ENCODE measurements around the gene KPNA1. TPM values are rescaled to one million over a fixed set of nuclear protein-coding genes. Genes with fewer than 3 reads are reported as not detected.

KPNA1 gene
- total RNA-seq, 1 donor from 2014 or later, result 58.8 TPM

DNA sequence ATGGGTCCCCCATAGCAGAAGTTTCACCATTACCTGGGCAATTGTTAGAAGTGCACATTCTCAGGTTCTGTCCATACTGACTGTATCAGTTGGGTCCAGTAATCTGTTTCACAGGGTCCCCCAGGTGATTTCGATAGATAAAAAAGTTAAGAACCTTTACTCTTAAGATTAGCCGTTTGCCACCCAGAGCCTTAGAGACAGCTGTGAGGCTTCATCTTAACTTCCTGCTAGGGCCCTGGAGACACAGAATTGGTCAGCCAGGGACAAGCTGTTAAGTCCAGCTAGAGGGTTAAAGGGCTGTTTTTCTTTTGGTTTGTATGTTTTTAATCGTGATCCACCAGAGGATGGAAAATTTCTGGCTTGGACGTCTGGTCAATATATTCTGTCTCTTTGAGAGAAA, 124.1 kb downstream of the KPNA1 start:
- intact Hi-C loops (cut with micrococcal nuclease), result loop anchor here (10.0 kb wide), 1 partner anchor 634 kb away; the partner anchor contains the start of gene SEMA5B

DNA sequence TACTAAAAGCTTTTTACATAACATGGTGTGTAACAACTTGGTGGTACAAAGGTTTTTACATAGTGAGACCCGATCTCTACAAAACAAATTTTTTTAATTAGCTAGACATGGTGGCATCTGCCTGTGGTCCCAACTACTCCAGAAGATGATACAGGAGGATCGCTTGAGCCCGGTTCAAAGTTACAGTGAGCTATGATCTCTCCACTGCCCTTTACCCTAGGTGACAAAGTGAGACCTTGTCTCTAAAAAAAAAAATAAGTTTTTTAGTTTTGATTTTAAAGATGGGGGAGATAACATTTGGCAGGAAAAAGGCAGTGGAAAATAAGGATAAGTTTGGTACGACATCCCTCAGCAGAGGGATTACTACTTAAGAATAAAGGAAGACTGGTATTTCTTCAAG, 124.8 kb downstream of the KPNA1 start:
- intact Hi-C loops (cut with micrococcal nuclease), result loop anchor here (10.0 kb wide), 2 partner anchors 405 to 635 kb away; partner anchors contain the start of genes HSPBAP1, SEMA5B and SLC49A4

DNA sequence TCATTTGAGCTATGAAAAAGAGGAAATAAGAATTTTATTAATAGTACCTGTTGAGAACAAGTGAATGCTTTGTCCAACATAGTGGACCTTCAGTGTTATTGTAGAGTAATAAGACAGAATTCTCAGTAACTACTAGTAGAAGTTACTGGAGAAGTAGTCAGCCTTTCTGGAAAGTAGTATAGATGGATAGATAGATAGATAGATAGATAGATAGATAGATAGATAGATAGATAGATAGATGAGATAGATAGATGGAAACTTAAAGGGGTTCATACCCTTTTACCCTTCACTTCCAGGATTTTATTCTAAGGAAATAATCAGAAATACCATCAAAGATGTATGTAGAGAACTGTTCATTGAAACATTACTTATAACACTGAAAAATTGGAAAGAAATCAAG, 125.5 kb downstream of the KPNA1 start:
- intact Hi-C loops (cut with micrococcal nuclease), result loop anchor here (10.0 kb wide), 1 partner anchor 406 kb away; the partner anchor contains the start of genes HSPBAP1 and SLC49A4

DNA sequence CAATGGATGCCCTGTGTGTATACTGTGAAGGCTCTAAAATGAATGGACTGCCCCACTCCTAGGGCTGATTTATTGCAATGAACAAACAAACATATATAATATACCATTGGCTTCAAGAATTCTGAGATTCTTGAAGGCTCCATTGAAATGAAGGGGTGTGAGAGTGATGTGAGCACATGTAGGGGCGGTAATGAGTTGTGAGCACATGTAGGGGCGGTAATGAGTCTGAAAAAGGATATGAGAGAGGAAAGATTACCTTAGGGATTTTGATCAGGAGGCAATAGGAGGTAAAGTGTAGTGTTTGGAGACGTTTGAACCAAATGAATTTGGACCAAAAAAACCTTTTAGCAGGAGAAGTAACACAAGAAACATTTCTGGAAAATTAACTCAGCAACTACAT, 127.0 kb downstream of the KPNA1 start:
- intact Hi-C loops (cut with micrococcal nuclease), result loop anchor here (10.0 kb wide), 1 partner anchor 407 kb away; the partner anchor contains the start of genes HSPBAP1 and SLC49A4

DNA sequence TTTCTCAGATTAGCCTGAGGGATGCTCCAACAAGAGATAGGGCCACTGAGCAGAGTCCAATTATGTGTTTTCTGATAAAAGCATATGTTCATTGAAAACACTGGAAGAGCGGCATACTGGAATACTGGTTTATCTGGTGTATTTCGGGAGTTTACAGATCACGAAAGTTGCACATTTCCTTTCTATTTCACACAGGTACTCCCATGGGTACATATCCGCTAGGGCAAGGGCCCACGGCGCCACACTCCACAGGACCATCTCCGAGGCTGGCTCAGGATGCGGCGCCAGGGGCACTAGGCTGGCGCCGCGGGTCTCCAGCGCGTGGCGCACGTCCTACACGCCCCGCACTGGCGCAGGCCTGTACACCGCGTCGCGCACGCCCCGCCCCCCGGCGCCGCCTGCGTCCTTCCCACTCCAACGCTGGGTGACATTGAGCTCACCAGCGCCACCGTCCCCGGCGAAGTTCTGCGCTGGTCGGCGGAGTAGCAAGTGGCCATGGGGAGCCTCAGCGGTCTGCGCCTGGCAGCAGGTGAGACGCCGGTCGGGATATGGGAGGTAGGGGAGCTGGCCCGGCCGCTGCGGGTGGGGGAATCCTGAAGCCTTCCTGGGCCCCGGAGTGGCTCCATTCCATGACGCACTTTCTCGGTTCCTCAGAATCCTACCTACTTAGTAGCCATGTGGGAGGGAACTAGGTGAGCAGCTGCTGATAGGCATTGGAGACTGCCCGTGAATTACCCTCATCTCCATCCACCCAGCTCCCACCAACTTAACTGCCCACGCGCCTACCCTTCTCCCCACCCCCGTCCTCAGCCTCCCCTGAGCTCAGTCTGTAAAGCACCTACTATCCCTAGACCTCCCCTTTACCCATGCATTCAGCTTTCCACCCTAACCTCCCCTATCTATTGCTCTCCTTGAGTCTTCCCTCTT, 130.7 kb downstream of the KPNA1 start, which contains the start of gene FAM162A:
Gene FAM162A (plus strand): TSS at position 412 of the 927 bp plus-strand sequence. CDS start 84 bp downstream, at position 496.
- intact Hi-C loops (cut with micrococcal nuclease), result loop anchor here (1.0 to 10.0 kb wide), 12 partner anchors 32 to 1642 kb away; partner anchors contain the start of genes DTX3L, EAF2, GOLGB1 and GTF2E1

DNA sequence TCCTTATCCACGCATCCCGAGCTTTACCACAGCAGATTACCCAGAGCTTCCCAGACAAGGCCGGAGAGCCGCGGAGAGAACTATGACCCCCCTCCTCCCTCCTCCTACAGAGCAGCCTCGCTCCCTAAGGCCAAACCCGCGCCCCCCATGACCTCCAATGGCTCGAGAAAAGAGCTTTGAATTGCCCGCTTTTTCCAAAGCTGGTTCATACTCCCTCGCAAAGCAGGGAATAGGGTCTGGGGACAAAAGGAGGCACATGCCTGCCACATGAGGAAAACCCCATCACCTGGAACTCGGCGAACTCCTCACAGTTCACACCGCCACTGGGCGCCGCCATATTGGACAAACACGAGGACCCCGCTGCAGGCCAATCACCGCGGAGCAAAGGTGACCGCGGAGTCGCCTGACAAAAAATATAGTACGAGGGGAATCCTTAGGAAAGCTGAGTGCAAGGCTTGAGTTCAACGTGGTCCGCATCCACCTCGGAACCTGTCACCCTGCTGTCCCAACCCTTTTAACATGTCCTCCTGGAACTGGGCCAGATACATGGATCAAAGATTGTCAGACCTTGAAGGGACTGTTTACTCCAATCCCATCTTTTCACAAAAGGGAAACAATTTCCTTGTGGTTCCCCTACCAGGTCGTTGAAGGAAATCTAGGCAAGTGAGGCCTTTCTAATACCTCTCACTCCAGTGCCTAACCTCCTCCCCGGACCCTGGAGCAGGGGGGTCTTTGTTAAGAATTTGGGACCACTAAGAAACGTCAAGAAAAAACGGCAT, 131.7 kb downstream of the KPNA1 start, which contains the start of gene MIX23:
Gene MIX23 (minus strand): TSS at position 344 of the 779 bp plus-strand sequence. CDS start 7 bp downstream, at position 337.
- intact Hi-C loops (cut with micrococcal nuclease), result loop anchor here (1.0 to 10.0 kb wide), 6 partner anchors 33 to 1641 kb away; partner anchors contain the start of genes GTF2E1, HSPBAP1, PARP14 and RABL3

DNA sequence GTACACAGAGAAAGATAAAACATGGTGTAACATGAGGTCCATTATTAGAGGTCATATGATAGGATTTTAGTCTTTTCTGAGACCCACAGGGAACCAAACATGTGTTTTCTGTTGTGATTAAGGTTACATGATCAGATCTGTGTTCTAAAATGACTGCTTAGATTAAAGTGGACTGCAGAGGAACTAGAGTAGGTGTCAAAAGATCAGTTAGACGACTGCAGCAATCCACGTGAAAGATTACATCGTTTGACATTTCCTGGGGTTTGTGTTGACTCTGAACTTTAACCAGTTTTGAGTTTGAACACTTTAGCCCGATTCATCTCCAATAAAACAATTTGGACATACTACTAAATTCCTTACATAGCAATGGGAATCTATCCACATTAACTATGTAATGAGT, 136.8 kb downstream of the KPNA1 start:
- intact Hi-C loops (cut with micrococcal nuclease), result no loop called here

DNA sequence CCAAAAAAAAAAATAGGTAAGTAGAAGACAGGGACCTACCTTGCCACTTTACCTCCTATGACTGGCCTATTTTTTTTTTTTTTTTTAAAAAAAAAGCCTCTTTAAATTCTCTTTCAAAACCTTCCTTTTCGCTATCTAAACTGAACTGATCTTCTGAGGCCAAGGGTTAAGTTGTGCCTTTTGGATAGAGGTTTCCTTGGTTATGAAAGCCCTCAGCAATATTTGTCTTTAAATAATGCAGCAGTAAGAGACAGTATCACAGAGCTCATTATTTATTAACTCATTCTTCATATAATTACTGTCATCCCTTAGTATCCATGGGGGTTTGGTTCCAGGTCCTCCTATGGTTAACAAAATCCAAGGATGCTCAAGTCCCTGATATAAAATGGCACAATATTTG, 140.7 kb downstream of the KPNA1 start:
- intact Hi-C loops (cut with micrococcal nuclease), result no loop called here

Other genes starting within 250 kb of the KPNA1 start
- gene CSTA, start 189.7 kb downstream of the KPNA1 start, total RNA-seq, result not detected in 2 replicates
- 52.3 and 52.7 TPM in 2 replicates for gene MIX23, start 131.7 kb downstream of the KPNA1 start, total RNA-seq
- gene FAM162A, start 130.8 kb downstream of the KPNA1 start, total RNA-seq, result 50.0 and 52.1 TPM in 2 replicates
- 5.0 TPM in 2 replicates for gene WDR5B, start 98.9 kb downstream of the KPNA1 start, total RNA-seq
- gene PARP9, start 49.4 kb upstream of the KPNA1 start, total RNA-seq, result 108 TPM in 2 replicates
- gene DTX3L, start 49.4 kb upstream of the KPNA1 start, total RNA-seq, result 116 and 117 TPM in 2 replicates
- 37.1 and 41.1 TPM in 2 replicates for gene PARP15, start 62.7 kb upstream of the KPNA1 start, total RNA-seq
- gene PARP14, start 165.9 kb upstream of the KPNA1 start, total RNA-seq, result 96.4 and 101 TPM in 2 replicates

Measured in T-helper 2 cell treated with Interferon-gamma antibody and Interleukin-4, amounts not matched to agents 100 ng/mL and 5 ng/mL, for 36 hours (primary cell).